SK-N-SH (cell line): Measurements from ENCODE around the gene IPO9. TPM values are rescaled to one million over a fixed set of nuclear protein-coding genes. Genes with fewer than 3 reads are reported as not detected.

Experiments used
- CTCF ChIA-PET: fragments of 300-600, 350-600 bp; formaldehyde crosslinking; extraction: SDS; loops from one replicate; lab custom pipeline; 2021; lab: Yijun Ruan, JAX
- POLR2A ChIA-PET: fragments of 350-600 bp; sonication (Branson Sonifier 250); formaldehyde crosslinking; extraction: SDS; loops from one replicate; lab custom pipeline; 2020; ENCODE audit warnings: antibody characterized with exemption, inconsistent platforms; lab: Yijun Ruan, JAX
- DNase-seq: peaks from one replicate; pipeline ENCODE4 v3.0.0; 2012
- H2AFZ ChIP-seq: fragments of 200-600 bp; sonication (generic); 2 replicates; pipeline ENCODE4 v1.8.1; 2016; ENCODE audit warnings: antibody characterized with exemption, mild to moderate bottlenecking, low read depth
- H3F3A ChIP-seq: fragments of 200-600 bp; sonication (generic); replicated peaks from 2 replicates; pipeline ENCODE3; 2016; ENCODE audit warnings: antibody characterized with exemption, mild to moderate bottlenecking; ENCODE audit not compliant: insufficient read depth
- H3K27ac ChIP-seq, 2 experiments: fragments of 200-500 bp in 1 of 2; fragments of 200-600 bp in 1 of 2; sonication (Bioruptor generic) in 1 of 2; sonication (generic), shearing (Covaris generic) in 1 of 2; 2 replicates each; pipeline versions ENCODE4 v1.5.1 to v1.6.1; 2014 to 2016; ENCODE audit warnings: low read depth in 2 of 2, inconsistent platforms in 1 of 2, low read length in 1 of 2, mild to moderate bottlenecking in 1 of 2, mixed read lengths in 1 of 2
- H3K27me3 ChIP-seq: fragments of 200-600 bp; sonication (generic), shearing (Covaris generic); 2 replicates; pipeline ENCODE4 v1.6.1; 2016; ENCODE audit warnings: mixed run types; ENCODE audit not compliant: insufficient read depth
- H3K36me3 ChIP-seq, 2 experiments: fragments of 200-500 bp in 1 of 2; fragments of 200-600 bp in 1 of 2; sonication (Bioruptor generic) in 1 of 2; sonication (generic) in 1 of 2; replicated peaks in 1 of 2; 2 replicates each; pipeline versions ENCODE3 to v1.5.1; 2014 to 2016; ENCODE audit warnings: low read length in 1 of 2, mild to moderate bottlenecking in 1 of 2; ENCODE audit not compliant: insufficient read depth in 2 of 2, control insufficient read depth in 1 of 2
- H3K4me1 ChIP-seq, 2 experiments: fragments of 200-500 bp in 1 of 2; fragments of 200-600 bp in 1 of 2; sonication (Bioruptor generic) in 1 of 2; sonication (generic), shearing (Covaris generic) in 1 of 2; 2 replicates each; pipeline versions ENCODE4 v1.5.1 to v1.6.1; 2014 to 2016; ENCODE audit warnings: low read depth in 1 of 2, low read length in 1 of 2, mixed run types in 1 of 2; ENCODE audit not compliant: insufficient read depth in 2 of 2, control insufficient read depth in 1 of 2
- H3K4me2 ChIP-seq: fragments of 200-600 bp; sonication (generic), shearing (Covaris generic); 2 replicates; pipeline ENCODE4 v1.6.1; 2017; ENCODE audit warnings: mixed run types
- H3K4me3 ChIP-seq, 2 experiments: fragments of 200-500 bp in 1 of 2; fragments of 200-600 bp in 1 of 2; sonication (Bioruptor generic) in 1 of 2; sonication (generic), shearing (Covaris generic) in 1 of 2; 2 replicates each; pipeline versions ENCODE4 v1.5.1 to v1.8.1; 2014 to 2016; ENCODE audit warnings: low read depth in 2 of 2, inconsistent platforms in 1 of 2, low read length in 1 of 2, mild to moderate bottlenecking in 1 of 2, mixed read lengths in 1 of 2, moderate library complexity in 1 of 2
- H3K79me2 ChIP-seq: fragments of 200-600 bp; sonication (generic); 2 replicates; pipeline ENCODE4 v1.8.1; 2017; ENCODE audit warnings: mild to moderate bottlenecking; ENCODE audit not compliant: insufficient read depth
- H3K9ac ChIP-seq: fragments of 200-600 bp; sonication (generic); 2 replicates; pipeline ENCODE4 v1.6.1; 2017; ENCODE audit warnings: mixed run types
- H3K9me2 ChIP-seq: fragments of 200-600 bp; sonication (generic); 2 replicates; pipeline ENCODE4 v1.6.1; 2017; ENCODE audit warnings: mixed run types
- H3K9me3 ChIP-seq: fragments of 200-600 bp; sonication (generic); 2 replicates; pipeline ENCODE4 v1.6.1; 2017; ENCODE audit warnings: mixed run types, mild to moderate bottlenecking, moderate library complexity
- H4K20me1 ChIP-seq: fragments of 200-600 bp; sonication (generic); 2 replicates; pipeline ENCODE4 v1.6.1; 2017; ENCODE audit warnings: mild to moderate bottlenecking, mixed run types; ENCODE audit not compliant: insufficient read depth
- CHD2 ChIP-seq: fragments of 150-350 bp; IDR thresholded peaks from 2 replicates; pipeline ENCODE4 v1.6.1; 2018; ENCODE audit warnings: low read length; ENCODE audit not compliant: partially characterized antibody
- ELF1 ChIP-seq: IDR thresholded peaks from 2 replicates; pipeline ENCODE4 v1.4.0; 2012
- EP300 ChIP-seq, 2 experiments: IDR thresholded peaks; 2 replicates each; pipeline versions ENCODE4 v1.4.0 to v1.6.1; 2012; ENCODE audit warnings: borderline replicate concordance in 1 of 2, low read depth in 1 of 2, low read length in 1 of 2
- EZH2phosphoT487 ChIP-seq: fragments of 200-600 bp; sonication (generic); IDR thresholded peaks from 2 replicates; pipeline ENCODE4 v1.6.1; 2017; ENCODE audit warnings: low read depth, mixed run types, mild to moderate bottlenecking, antibody characterized with exemption, moderate library complexity, borderline replicate concordance
- FOSL2 ChIP-seq: IDR thresholded peaks from 2 replicates; pipeline ENCODE4 v1.4.0; 2012; ENCODE audit warnings: low read depth, mild to moderate bottlenecking, moderate library complexity, borderline replicate concordance
- FOXJ3 ChIP-seq: sonication (generic); formaldehyde crosslinking; IDR thresholded peaks from 2 replicates; pipeline ENCODE4 v1.5.1; 2020; ENCODE audit warnings: mild to moderate bottlenecking, missing genetic modification reagents
- GABPA ChIP-seq: IDR thresholded peaks from 2 replicates; pipeline ENCODE4 v1.4.0; 2012; ENCODE audit warnings: low read depth, mild to moderate bottlenecking
- GATA2 ChIP-seq: sonication (generic); formaldehyde crosslinking; IDR thresholded peaks from 2 replicates; pipeline ENCODE4 v1.5.0; 2020; ENCODE audit warnings: mild to moderate bottlenecking, missing genetic modification reagents
- IRF3 ChIP-seq: fragments of 150-350 bp; IDR thresholded peaks from 2 replicates; pipeline ENCODE4 v1.6.1; 2016; ENCODE audit warnings: mild to moderate bottlenecking, low read depth, low read length
- JUND ChIP-seq: IDR thresholded peaks from 2 replicates; pipeline ENCODE4 v1.4.0; 2012
- NFIC ChIP-seq: IDR thresholded peaks from 2 replicates; pipeline ENCODE4 v1.4.0; 2012; ENCODE audit warnings: borderline replicate concordance
- NRF1 ChIP-seq: IDR thresholded peaks from 2 replicates; pipeline ENCODE4 v1.6.1; 2012; ENCODE audit warnings: low read depth, mild to moderate bottlenecking, low read length
- PBX3 ChIP-seq: IDR thresholded peaks from 2 replicates; pipeline ENCODE4; 2012
- POLR2AphosphoS5 ChIP-seq: IDR thresholded peaks from 2 replicates; pipeline ENCODE4 v1.6.1; 2012; ENCODE audit warnings: low read depth, low read length
- RAD21 ChIP-seq: IDR thresholded peaks from 2 replicates; pipeline ENCODE4 v1.6.1; 2012; ENCODE audit warnings: mild to moderate bottlenecking, low read length
- RFX5 ChIP-seq: IDR thresholded peaks from 2 replicates; pipeline ENCODE4 v1.6.1; 2012; ENCODE audit warnings: mild to moderate bottlenecking, improper control_type of control experiment, low read length
- TAF1 ChIP-seq: IDR thresholded peaks from 2 replicates; pipeline ENCODE4 v1.6.1; 2012; ENCODE audit warnings: low read depth, mild to moderate bottlenecking, low read length, moderate library complexity, borderline replicate concordance
- TEAD4 ChIP-seq: IDR thresholded peaks from 2 replicates; pipeline ENCODE4 v1.4.0; 2012; ENCODE audit warnings: mild to moderate bottlenecking, borderline replicate concordance; ENCODE audit not compliant: insufficient read depth
- USF2 ChIP-seq: fragments of 150-350 bp; IDR thresholded peaks from 2 replicates; pipeline ENCODE4 v1.6.1; 2017; ENCODE audit warnings: antibody characterized with exemption, low read length, low read depth, borderline replicate concordance
- WGBS: methylation state at CpG from one replicate; pipeline ENCODE4 v1.1.6; 2017; ENCODE audit warnings: low lambda C conversion rate; 5-methylcytosine and 5-hydroxymethylcytosine counted together
- polyA plus RNA-seq, 3 experiments: library from polyadenylated mRNA; depleted of rRNA; stranded (reverse); fragments of >200 nt; gene quantifications; 2 replicates each; pipeline ENCODE4 v1.2.3, GENCODE V29; 2012

The IPO9 gene
- polyA plus RNA-seq, 1 of the 3 experiments (the other 2 are of a cell fraction), result 24.5 TPM

- POLR2A ChIA-PET, result no interaction called here
- H3K79me2 ChIP-seq, result peaks cover 100% of the 10 kb centered on the region
- no peaks in the 10 kb centered on the region for H3K27me3 ChIP-seq
- TF ChIP-seq CHD2, result no peak
- no peak for TF ChIP-seq FOSL2
- no peak for TF ChIP-seq GATA2
- TF ChIP-seq RFX5, result no peak
- no peak for TF ChIP-seq TAF1
- no peak for TF ChIP-seq TEAD4
- TF ChIP-seq RAD21, result no peak
- TF ChIP-seq EP300 (IDR thresholded peaks at IDR 0.05; ENCODE audit: borderline replicate concordance in 1 of 2, low read depth in 1 of 2, low read length in 1 of 2), result no peak
- no peak for TF ChIP-seq FOXJ3 (CRISPR knock-in tag)
- TF ChIP-seq EZH2phosphoT487, result no peak
- no peak for TF ChIP-seq PBX3
- no peak for TF ChIP-seq JUND
- no peak for TF ChIP-seq ELF1
- no peak for TF ChIP-seq NRF1
- TF ChIP-seq POLR2AphosphoS5, result no peak
- TF ChIP-seq NFIC, result no peak
- no peak for TF ChIP-seq IRF3
- TF ChIP-seq GABPA, result no peak
- TF ChIP-seq USF2, result no peak
- peaks cover 66% of the 10 kb centered on the region for H4K20me1 ChIP-seq
- no peaks in the 10 kb centered on the region for H3K9me2 ChIP-seq
- H3K9me3 ChIP-seq, result no peaks in the 10 kb centered on the region
- H3K4me2 ChIP-seq, result no peak overlapping the region
- H3K4me1 ChIP-seq, result peaks cover 7 to 33% of the 10 kb centered on the region in 2 experiments
- H3F3A ChIP-seq, result peaks cover 21% of the 10 kb centered on the region
- peaks cover 7 to 29% of the 10 kb centered on the region in 2 experiments for H3K36me3 ChIP-seq
- no peak for DNase-seq
- CTCF ChIA-PET, result interaction anchor here (0.7 to 0.9 kb wide), 2 partner anchors 56 to 61 kb away, joined by 3 read pairs; no protein-coding TSS in a partner anchor
- H2AFZ ChIP-seq, result no peak overlapping the region
- no peak overlapping the region for H3K9ac ChIP-seq
- H3K27ac ChIP-seq, result no peak overlapping the region
- no peak overlapping the region for H3K4me3 ChIP-seq
- over 99% methylated on average over 5 of the region's 5 CpGs for WGBS
These were observed 5.7 kb downstream of the IPO9 start for GRCh38 chr1:201834621-201835020.
